ENCODE measurements around the gene FUT9.

FUT9 gene

GRCh38 chr6:96015518-96016333, at the start of gene FUT9:
Gene FUT9 (plus strand): TSS chr6:96015974. CDS start chr6:96203156, 187,182 bp downstream.
- DNase-seq (ENCODE audit: low read depth in 1 of 2, low spot score in 1 of 2): no peak

GRCh38 chr6:95967594-95967993, 48.2 kb upstream of the FUT9 start:
- DNase-seq (ENCODE audit: low read depth in 1 of 2, low spot score in 1 of 2): no peak

- DNase-seq (ENCODE audit: low read depth in 1 of 2, low spot score in 1 of 2): no peak
Observed at GRCh38 chr6:95973976-95974375, 41.8 kb upstream of the FUT9 start.

GRCh38 chr6:95978230-95978629, 37.5 kb upstream of the FUT9 start:
- DNase-seq (ENCODE audit: low read depth in 1 of 2, low spot score in 1 of 2): no peak

GRCh38 chr6:95991906-95992305, 23.9 kb upstream of the FUT9 start:
- DNase-seq (ENCODE audit: low read depth in 1 of 2, low spot score in 1 of 2): no peak

- no peak for DNase-seq (ENCODE audit: low read depth in 1 of 2, low spot score in 1 of 2)
Observed at GRCh38 chr6:95994151-95994550, 21.6 kb upstream of the FUT9 start.

GRCh38 chr6:95998133-95998532, 17.6 kb upstream of the FUT9 start:
- DNase-seq (ENCODE audit: low read depth in 1 of 2, low spot score in 1 of 2): no peak

GRCh38 chr6:96001891-96002575, 13.7 kb upstream of the FUT9 start:
- DNase-seq (ENCODE audit: low read depth in 1 of 2, low spot score in 1 of 2): no peak

GRCh38 chr6:96002576-96002910, 13.2 kb upstream of the FUT9 start:
- no peak for DNase-seq (ENCODE audit: low read depth in 1 of 2, low spot score in 1 of 2)

GRCh38 chr6:96002912-96003311, 12.9 kb upstream of the FUT9 start:
- DNase-seq (ENCODE audit: low read depth in 1 of 2, low spot score in 1 of 2): no peak

- DNase-seq (ENCODE audit: low read depth in 1 of 2, low spot score in 1 of 2): no peak
Observed at GRCh38 chr6:96007663-96008062, 8.1 kb upstream of the FUT9 start.

- DNase-seq (ENCODE audit: low read depth in 1 of 2, low spot score in 1 of 2): no peak
Observed at GRCh38 chr6:96013531-96013930, 2.2 kb upstream of the FUT9 start.

- no peak for DNase-seq (ENCODE audit: low read depth in 1 of 2, low spot score in 1 of 2)
Observed at GRCh38 chr6:96014846-96015517, 792 bp upstream of the FUT9 start.

GRCh38 chr6:96016334-96017069, 728 bp downstream of the FUT9 start:
- DNase-seq (ENCODE audit: low read depth in 1 of 2, low spot score in 1 of 2): no peak

GRCh38 chr6:96017070-96017359, 1.2 kb downstream of the FUT9 start:
- no peak for DNase-seq (ENCODE audit: low read depth in 1 of 2, low spot score in 1 of 2)

- DNase-seq (ENCODE audit: low read depth in 1 of 2, low spot score in 1 of 2): no peak
Observed at GRCh38 chr6:96022225-96022624, 6.5 kb downstream of the FUT9 start.

- no peak for DNase-seq (ENCODE audit: low read depth in 1 of 2, low spot score in 1 of 2)
Observed at GRCh38 chr6:96032661-96033060, 16.9 kb downstream of the FUT9 start.

GRCh38 chr6:96051555-96051954, 35.8 kb downstream of the FUT9 start:
- no peak for DNase-seq (ENCODE audit: low read depth in 1 of 2, low spot score in 1 of 2)

- no peak for DNase-seq (ENCODE audit: low read depth in 1 of 2, low spot score in 1 of 2)
Observed at GRCh38 chr6:96058082-96058481, 42.3 kb downstream of the FUT9 start.

GRCh38 chr6:96059586-96059985, 43.8 kb downstream of the FUT9 start:
- DNase-seq (ENCODE audit: low read depth in 1 of 2, low spot score in 1 of 2): no peak

GRCh38 chr6:96060249-96060648, 44.5 kb downstream of the FUT9 start:
- no peak for DNase-seq (ENCODE audit: low read depth in 1 of 2, low spot score in 1 of 2)

- no peak for DNase-seq (ENCODE audit: low read depth in 1 of 2, low spot score in 1 of 2)
Observed at GRCh38 chr6:96065213-96065612, 49.4 kb downstream of the FUT9 start.

Data from activated T-helper 1 cell treated with anti-CD3 and anti-CD28 coated beads, Interleukin-2, amount 50 U/mL, for 16 hours (primary cell).